GM06990 (cell line): ENCODE data around the gene DERA.
"Not testable (repeated sequence)": the region's sequence is repeated elsewhere in the genome, so short reads cannot be mapped to it uniquely, and the experiment has no call there.

Source experiments
- DNase-seq: peaks from one replicate; pipeline ENCODE4 v3.0.0-alpha.2; 2011; ENCODE audit not compliant: insufficient read length; ENCODE audit errors: extremely low read depth
- H3K27me3 ChIP-seq: replicated peaks from 2 replicates; pipeline ENCODE4 v1.6.0; 2011; ENCODE audit warnings: low read length; ENCODE audit not compliant: control insufficient read depth, insufficient read depth
- H3K36me3 ChIP-seq: 2 replicates; pipeline ENCODE4 v1.5.1; 2011; ENCODE audit warnings: low read length; ENCODE audit not compliant: control insufficient read depth, insufficient read depth
- H3K4me3 ChIP-seq: replicated peaks from 2 replicates; pipeline ENCODE4 v1.5.1; 2011; ENCODE audit warnings: low read depth, mild to moderate bottlenecking, control low read depth, low read length
- CTCF ChIP-seq: IDR thresholded peaks from 2 replicates; pipeline ENCODE4 v1.5.1; 2011; ENCODE audit warnings: low read length, control low read depth, mild to moderate bottlenecking, inconsistent platforms; ENCODE audit not compliant: insufficient read depth, poor library complexity, severe bottlenecking

Gene DERA

GRCh38 chr12:15868186-15868585 lies 42.9 kb upstream of the DERA start:
- Histone ChIP-seq H3K36me3 (no peaks in the 10 kb centered on the region), H3K4me3 (no peak overlapping the region), H3K27me3 (no peaks in the 10 kb centered on the region)
- no peak for DNase-seq
- TF ChIP-seq CTCF = no peak

- no peak for TF ChIP-seq CTCF
- no peaks in the 10 kb centered on the region for H3K27me3 ChIP-seq
- no peaks in the 10 kb centered on the region for H3K36me3 ChIP-seq
- no peak overlapping the region for H3K4me3 ChIP-seq
- no peak for DNase-seq
Observed at GRCh38 chr12:15873556-15873955, 37.6 kb upstream of the DERA start.

- not testable (repeated sequence) for DNase-seq, H3K36me3 ChIP-seq, H3K27me3 ChIP-seq, H3K4me3 ChIP-seq
Observed at GRCh38 chr12:15874556-15875145, 36.5 kb upstream of the DERA start.

DNA sequence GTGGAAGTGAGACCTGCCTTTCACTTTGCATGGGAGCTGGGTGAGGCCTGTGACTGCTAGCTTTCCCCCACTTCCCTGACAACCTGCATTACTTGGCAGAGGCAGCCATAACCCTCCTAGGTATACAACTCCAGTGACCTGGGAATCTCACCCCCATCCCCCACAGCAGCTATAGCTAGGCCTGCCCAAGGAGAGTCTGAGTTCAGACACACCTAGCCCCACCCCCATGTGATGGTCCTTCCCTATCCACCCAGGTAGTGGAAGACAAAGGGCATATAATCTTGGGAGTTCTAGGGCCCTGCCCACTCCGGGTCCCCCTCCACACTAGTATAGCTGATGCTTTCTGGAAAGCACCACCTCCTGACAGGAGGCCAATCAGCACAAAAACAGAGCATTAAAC lies 35.3 kb upstream of the DERA start:
- no peaks in the 10 kb centered on the region for H3K27me3 ChIP-seq
- H3K36me3 ChIP-seq = no peaks in the 10 kb centered on the region
- DNase-seq = no peak
- H3K4me3 ChIP-seq = no peak overlapping the region
- no peak for TF ChIP-seq CTCF

DNA sequence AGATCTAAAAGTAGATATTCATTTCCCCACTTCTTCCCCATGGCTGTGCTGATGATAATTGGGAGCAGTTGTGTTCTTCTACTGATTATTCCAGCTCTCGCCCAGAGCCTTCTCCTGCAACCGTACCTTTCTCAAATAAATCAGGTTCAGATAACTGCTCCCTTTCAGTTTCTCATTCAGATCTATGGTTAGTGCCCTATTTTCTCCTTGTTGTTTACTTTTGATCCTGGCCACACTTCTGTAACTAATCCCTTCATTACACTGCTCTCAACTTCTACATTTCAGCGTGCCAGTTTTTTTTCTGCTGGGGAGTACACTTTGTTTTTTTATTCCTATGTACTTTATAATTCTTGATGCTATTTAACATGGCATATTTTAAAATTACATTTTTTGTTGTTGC lies 31.7 kb upstream of the DERA start:
- H3K27me3 ChIP-seq = no peaks in the 10 kb centered on the region
- no peak overlapping the region for H3K4me3 ChIP-seq
- TF ChIP-seq CTCF = no peak
- DNase-seq = no peak
- H3K36me3 ChIP-seq = no peaks in the 10 kb centered on the region

- Histone ChIP-seq H3K27me3 (no peaks in the 10 kb centered on the region), H3K4me3 (no peak overlapping the region), H3K36me3 (no peaks in the 10 kb centered on the region)
- no peak for TF ChIP-seq CTCF
- no peak for DNase-seq
Observed at GRCh38 chr12:15880721-15881120, 30.4 kb upstream of the DERA start.
